Loucy (cell line): Measurements from ENCODE around the gene OR13G1.

Experiments
- H2AFZ ChIP-seq: fragments of 200-600 bp; sonication (generic); 2 replicates; pipeline ENCODE4 v1.6.0; 2016; ENCODE audit warnings: antibody characterized with exemption, mild to moderate bottlenecking, low read length, moderate library complexity
- H3F3A ChIP-seq: fragments of 200-600 bp; 2 replicates; pipeline ENCODE4 v1.6.0; 2016; ENCODE audit warnings: antibody characterized with exemption, low read depth, mild to moderate bottlenecking
- H3K27me3 ChIP-seq: fragments of 200-600 bp; sonication (generic); 2 replicates; pipeline ENCODE4 v1.6.1; 2014; ENCODE audit warnings: low read length, mild to moderate bottlenecking; ENCODE audit not compliant: insufficient read depth, poor library complexity, severe bottlenecking
- H3K36me3 ChIP-seq: fragments of 200-600 bp; sonication (generic); 2 replicates; pipeline ENCODE4 v1.6.1; 2016; ENCODE audit warnings: low read length; ENCODE audit not compliant: insufficient read depth
- H3K4me1 ChIP-seq: fragments of 200-600 bp; sonication (generic); 2 replicates; pipeline ENCODE4 v1.5.1; 2014; ENCODE audit warnings: low read length, mild to moderate bottlenecking; ENCODE audit not compliant: insufficient read depth, poor library complexity, severe bottlenecking
- H3K4me2 ChIP-seq: fragments of 200-600 bp; sonication (generic); 2 replicates; pipeline ENCODE4 v1.6.0; 2014; ENCODE audit warnings: antibody characterized with exemption, low read length, low read depth, mild to moderate bottlenecking; ENCODE audit not compliant: poor library complexity, severe bottlenecking
- H3K4me3 ChIP-seq: fragments of 200-600 bp; sonication (generic); 2 replicates; pipeline ENCODE4 v1.5.1; 2014; ENCODE audit warnings: low read length, mild to moderate bottlenecking, mixed read lengths; ENCODE audit not compliant: poor library complexity, severe bottlenecking
- H3K79me2 ChIP-seq: fragments of 200-600 bp; sonication (generic); 2 replicates; pipeline ENCODE4 v1.6.1; 2014; ENCODE audit warnings: low read length; ENCODE audit not compliant: insufficient read depth
- H3K9ac ChIP-seq: fragments of 200-600 bp; sonication (generic); 2 replicates; pipeline ENCODE4 v1.6.0; 2014; ENCODE audit warnings: mild to moderate bottlenecking, low read depth, low read length, moderate library complexity; ENCODE audit not compliant: poor library complexity, severe bottlenecking
- H3K9me2 ChIP-seq: fragments of 200-600 bp; sonication (generic); replicated peaks from 2 replicates; pipeline ENCODE4 v1.6.1; 2016; ENCODE audit warnings: low read depth, low read length, mixed read lengths
- H3K9me3 ChIP-seq: fragments of 200-600 bp; sonication (generic); 2 replicates; pipeline ENCODE4 v1.6.1; 2014; ENCODE audit warnings: mild to moderate bottlenecking, antibody characterized with exemption, low read length, low read depth; ENCODE audit not compliant: insufficient read depth
- H4K20me1 ChIP-seq: fragments of 200-600 bp; sonication (generic); 2 replicates; pipeline ENCODE4 v1.6.0; 2014; ENCODE audit warnings: antibody characterized with exemption, low read length, mild to moderate bottlenecking; ENCODE audit not compliant: insufficient read depth, poor library complexity, severe bottlenecking
- CTCF ChIP-seq: fragments of 200-600 bp; sonication (generic); conservative IDR thresholded peaks from 2 replicates; pipeline ENCODE4 v1.5.1; 2014; ENCODE audit warnings: mild to moderate bottlenecking, antibody characterized with exemption, low read length
- EZH2phosphoT487 ChIP-seq: fragments of 200-600 bp; IDR thresholded peaks from 2 replicates; pipeline ENCODE4 v1.6.1; 2018; ENCODE audit warnings: antibody characterized with exemption, mild to moderate bottlenecking, moderate library complexity, borderline replicate concordance

Gene OR13G1

GRCh38 chr1:247627951-247628350 is 51.6 kb downstream of the OR13G1 start:
- Histone ChIP-seq H3F3A (no peaks in the 10 kb centered on the region), H3K4me3 (no peak overlapping the region), H3K27me3 (no peaks in the 10 kb centered on the region), H2AFZ (no peak overlapping the region), H3K9me2 (no peaks in the 10 kb centered on the region), H3K9ac (no peak overlapping the region), H4K20me1 (no peaks in the 10 kb centered on the region), H3K9me3 (no peaks in the 10 kb centered on the region; the same call in 1 of the 2 replicates), H3K4me1 (no peaks in the 10 kb centered on the region), H3K79me2 (no peaks in the 10 kb centered on the region), H3K36me3 (no peaks in the 10 kb centered on the region), H3K4me2 (no peak overlapping the region)
- TF ChIP-seq EZH2phosphoT487 (no peak), CTCF (no peak)
